Tracheal epithelial cell (primary cell): ENCODE measurements around the gene VOPP1. TPM values are rescaled to one million over a fixed set of nuclear protein-coding genes. Genes with fewer than 3 reads are reported as not detected.

ENCODE experiments used
- total RNA-seq: library from RNA; depleted of rRNA; stranded (reverse); fragments of >200 nt; gene quantifications from 2 replicates; pipeline ENCODE4 v1.2.1, GENCODE V29; 2014

The VOPP1 gene, protein sequence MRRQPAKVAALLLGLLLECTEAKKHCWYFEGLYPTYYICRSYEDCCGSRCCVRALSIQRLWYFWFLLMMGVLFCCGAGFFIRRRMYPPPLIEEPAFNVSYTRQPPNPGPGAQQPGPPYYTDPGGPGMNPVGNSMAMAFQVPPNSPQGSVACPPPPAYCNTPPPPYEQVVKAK
- 81.0 and 81.6 TPM in 2 replicates for total RNA-seq

GRCh38 chr7:55572378-55573233, at the start of gene VOPP1:
Gene VOPP1 (minus strand): TSS chr7:55572502. CDS start chr7:55572324, 178 bp downstream.

Other genes starting within 250 kb of the VOPP1 start
- gene LANCL2, start 207.2 kb downstream of the VOPP1 start, total RNA-seq: 8.5 and 12.8 TPM in 2 replicates